OCI-LY1 (cell line): ENCODE data around the gene KRT34.
"Not testable (repeated sequence)": the region's sequence is repeated elsewhere in the genome, so short reads cannot be mapped to it uniquely, and the experiment has no call there.

Experiments
- H2AFZ ChIP-seq: fragments of 200-600 bp; sonication (generic), shearing (Covaris generic); 2 replicates; pipeline ENCODE4 v1.6.0; 2014; ENCODE audit warnings: antibody characterized with exemption, mild to moderate bottlenecking, low read length
- H3F3A ChIP-seq: fragments of 200-600 bp; sonication (generic), shearing (Covaris generic); 2 replicates; pipeline ENCODE4 v1.6.0; 2014; ENCODE audit warnings: mild to moderate bottlenecking, antibody characterized with exemption, low read length, moderate library complexity; ENCODE audit not compliant: insufficient read depth
- H3K27ac ChIP-seq: fragments of 200-600 bp; sonication (generic); 2 replicates; pipeline ENCODE4 v1.5.1; 2014; ENCODE audit warnings: low read length, mixed run types, mild to moderate bottlenecking, low read depth; ENCODE audit not compliant: poor library complexity, severe bottlenecking
- H3K27me3 ChIP-seq: fragments of 200-600 bp; sonication (generic); 2 replicates; pipeline ENCODE4 v1.6.0; 2014; ENCODE audit warnings: antibody characterized with exemption, mild to moderate bottlenecking, low read length, moderate library complexity; ENCODE audit not compliant: insufficient read depth
- H3K36me3 ChIP-seq: fragments of 200-600 bp; sonication (generic); 2 replicates; pipeline ENCODE4 v1.6.1; 2014; ENCODE audit warnings: mild to moderate bottlenecking, antibody characterized with exemption, low read length, moderate library complexity, mixed read lengths; ENCODE audit not compliant: insufficient read depth
- H3K4me1 ChIP-seq: fragments of 200-600 bp; sonication (generic); 2 replicates; pipeline ENCODE4 v1.5.1; 2014; ENCODE audit warnings: mild to moderate bottlenecking, low read length, moderate library complexity; ENCODE audit not compliant: insufficient read depth, severe bottlenecking
- H3K4me2 ChIP-seq: fragments of 200-600 bp; sonication (generic), shearing (Covaris generic); 2 replicates; pipeline ENCODE4 v1.6.1; 2014; ENCODE audit warnings: low read length
- H3K4me3 ChIP-seq: fragments of 200-600 bp; sonication (generic); 2 replicates; pipeline ENCODE4 v1.5.1; 2014; ENCODE audit warnings: low read length, low read depth, mild to moderate bottlenecking, mixed read lengths; ENCODE audit not compliant: poor library complexity, severe bottlenecking
- H3K79me2 ChIP-seq: fragments of 200-600 bp; shearing (Covaris generic); 2 replicates; pipeline ENCODE4 v1.6.1; 2016; ENCODE audit warnings: mixed run types, low read length, mixed read lengths; ENCODE audit not compliant: insufficient read depth
- H3K9ac ChIP-seq: fragments of 200-600 bp; sonication (generic), shearing (Covaris generic); 2 replicates; pipeline ENCODE4 v1.6.1; 2014; ENCODE audit warnings: mild to moderate bottlenecking, low read length, mixed read lengths
- H3K9me2 ChIP-seq: fragments of 200-600 bp; sonication (generic), shearing (Covaris generic); 2 replicates; pipeline ENCODE4 v1.6.1; 2014; ENCODE audit warnings: low read depth, mild to moderate bottlenecking, low read length, mixed read lengths
- H3K9me3 ChIP-seq: fragments of 200-600 bp; shearing (Covaris generic); 2 replicates; pipeline ENCODE4 v1.6.1; 2014; ENCODE audit warnings: low read length, mixed read lengths
- H4K20me1 ChIP-seq: fragments of 200-600 bp; sonication (generic), shearing (Covaris generic); 2 replicates; pipeline ENCODE4 v1.6.0; 2016; ENCODE audit warnings: mild to moderate bottlenecking, low read length; ENCODE audit not compliant: insufficient read depth
- CTCF ChIP-seq: fragments of 200-600 bp; sonication (generic), shearing (Covaris generic); IDR thresholded peaks from 2 replicates; pipeline ENCODE4 v1.5.1; 2017; ENCODE audit warnings: mild to moderate bottlenecking, antibody characterized with exemption, low read length, moderate library complexity, mixed read lengths
- EZH2 ChIP-seq: fragments of 200-600 bp; sonication (generic), shearing (Covaris generic); IDR thresholded peaks from 2 replicates; pipeline ENCODE4 v1.8.0; 2017; ENCODE audit warnings: borderline replicate concordance, mixed run types, mild to moderate bottlenecking, antibody characterized with exemption, low read length, moderate library complexity, mixed read lengths

KRT34 gene

GRCh38 chr17:41395611-41396010, 13.5 kb upstream of the KRT34 start:
- no peaks in the 10 kb centered on the region for H3K27me3 ChIP-seq
- H3K36me3 ChIP-seq: no peaks in the 10 kb centered on the region
- H3F3A ChIP-seq: no peaks in the 10 kb centered on the region
- no peaks in the 10 kb centered on the region for H3K79me2 ChIP-seq
- H3K9me3 ChIP-seq: no peaks in the 10 kb centered on the region
- no peak for TF ChIP-seq CTCF
- no peak for TF ChIP-seq EZH2
- H3K27ac ChIP-seq: no peak overlapping the region
- no peaks in the 10 kb centered on the region for H4K20me1 ChIP-seq
- H3K9me2 ChIP-seq: no peaks in the 10 kb centered on the region
- H3K4me2 ChIP-seq: no peak overlapping the region
- H2AFZ ChIP-seq: no peak overlapping the region
- no peak overlapping the region for H3K9ac ChIP-seq
- no peak overlapping the region for H3K4me3 ChIP-seq
- no peaks in the 10 kb centered on the region for H3K4me1 ChIP-seq

- H3K79me2 ChIP-seq, H3K36me3 ChIP-seq, H3F3A ChIP-seq, H3K27me3 ChIP-seq, H3K4me2 ChIP-seq, H2AFZ ChIP-seq, H4K20me1 ChIP-seq, H3K9me2 ChIP-seq, H3K9me3 ChIP-seq, H3K4me3 ChIP-seq, H3K9ac ChIP-seq, H3K27ac ChIP-seq, H3K4me1 ChIP-seq: not testable (repeated sequence)
Observed at GRCh38 chr17:41395044-41395443, 12.9 kb upstream of the KRT34 start.

- Histone ChIP-seq H3K4me1 (no peaks in the 10 kb centered on the region), H3K9ac (no peak overlapping the region), H3K4me3 (no peak overlapping the region), H3K9me3 (no peaks in the 10 kb centered on the region), H2AFZ (no peak overlapping the region), H4K20me1 (no peaks in the 10 kb centered on the region), H3K9me2 (no peaks in the 10 kb centered on the region), H3F3A (no peaks in the 10 kb centered on the region), H3K27me3 (no peaks in the 10 kb centered on the region), H3K79me2 (no peaks in the 10 kb centered on the region), H3K36me3 (no peaks in the 10 kb centered on the region), H3K4me2 (no peak overlapping the region), H3K27ac (no peak overlapping the region)
- TF ChIP-seq CTCF (no peak), EZH2 (no peak)
Observed at GRCh38 chr17:41394254-41394996, 12.3 kb upstream of the KRT34 start.

GRCh38 chr17:41393826-41394225, 11.7 kb upstream of the KRT34 start:
- no peaks in the 10 kb centered on the region for H3K9me3 ChIP-seq
- no peak overlapping the region for H3K4me3 ChIP-seq
- no peaks in the 10 kb centered on the region for H3K36me3 ChIP-seq
- no peak overlapping the region for H2AFZ ChIP-seq
- H3K4me2 ChIP-seq: no peak overlapping the region
- H4K20me1 ChIP-seq: no peaks in the 10 kb centered on the region
- H3K27me3 ChIP-seq: no peaks in the 10 kb centered on the region
- H3K9ac ChIP-seq: no peak overlapping the region
- TF ChIP-seq EZH2 (no peak), CTCF (no peak)
- no peaks in the 10 kb centered on the region for H3K79me2 ChIP-seq
- H3K27ac ChIP-seq: no peak overlapping the region
- no peaks in the 10 kb centered on the region for H3K4me1 ChIP-seq
- H3F3A ChIP-seq: no peaks in the 10 kb centered on the region
- H3K9me2 ChIP-seq: no peaks in the 10 kb centered on the region
